HG02840 (cell line): ENCODE measurements around the gene KRTAP5-7.
"Not testable (repeated sequence)": the region's sequence is repeated elsewhere in the genome, so short reads cannot be mapped to it uniquely, and the experiment has no call there.

Experiments used
- ATAC-seq: cut with Tn5 transposase; IDR thresholded peaks from one replicate; pipeline ENCODE4 v1.9.1; 2021; ENCODE audit warnings: mild to moderate bottlenecking, moderate library complexity, moderate number of reproducible peaks; ENCODE audit not compliant: unreplicated experiment, low FRiP score

The KRTAP5-7 gene, protein sequence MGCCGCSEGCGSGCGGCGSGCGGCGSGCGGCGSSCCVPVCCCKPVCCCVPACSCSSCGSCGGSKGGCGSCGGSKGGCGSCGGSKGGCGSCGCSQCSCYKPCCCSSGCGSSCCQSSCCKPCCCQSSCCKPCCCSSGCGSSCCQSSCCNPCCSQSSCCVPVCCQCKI

DNA sequence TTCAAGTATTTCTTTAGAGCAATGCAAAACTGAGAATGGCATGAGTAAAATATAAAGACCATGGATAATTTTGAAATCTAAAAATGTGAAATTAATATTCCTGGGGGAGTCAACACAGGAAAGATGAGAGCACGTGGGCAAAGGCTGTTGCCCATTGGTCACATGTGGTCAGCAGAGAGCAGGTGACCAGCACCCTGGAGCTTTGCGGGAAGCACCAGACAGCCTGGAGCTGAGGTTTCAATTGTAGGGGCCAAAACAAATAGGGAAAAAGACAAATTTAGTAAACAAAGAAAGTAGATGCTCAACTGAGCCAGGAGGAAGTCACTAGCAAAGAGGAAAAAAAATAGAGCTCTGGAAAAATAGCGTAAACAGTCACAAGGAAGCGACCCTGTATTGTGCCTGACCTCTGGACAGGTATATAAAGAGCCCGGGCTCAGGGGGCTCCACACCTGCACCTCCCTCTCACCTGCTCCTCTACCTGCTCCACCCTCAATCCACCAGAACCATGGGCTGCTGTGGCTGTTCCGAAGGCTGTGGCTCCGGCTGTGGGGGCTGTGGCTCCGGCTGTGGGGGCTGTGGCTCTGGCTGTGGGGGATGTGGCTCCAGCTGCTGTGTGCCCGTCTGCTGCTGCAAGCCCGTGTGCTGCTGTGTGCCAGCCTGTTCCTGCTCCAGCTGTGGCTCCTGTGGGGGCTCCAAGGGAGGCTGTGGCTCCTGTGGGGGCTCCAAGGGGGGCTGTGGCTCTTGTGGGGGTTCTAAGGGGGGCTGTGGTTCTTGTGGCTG lies at the start of gene KRTAP5-7:
Gene KRTAP5-7, plus strand, starts transcription at position 472 of the 780 bp plus-strand sequence. Its CDS starts 34 bp downstream, at position 506.
- ATAC-seq: not testable (repeated sequence)

DNA sequence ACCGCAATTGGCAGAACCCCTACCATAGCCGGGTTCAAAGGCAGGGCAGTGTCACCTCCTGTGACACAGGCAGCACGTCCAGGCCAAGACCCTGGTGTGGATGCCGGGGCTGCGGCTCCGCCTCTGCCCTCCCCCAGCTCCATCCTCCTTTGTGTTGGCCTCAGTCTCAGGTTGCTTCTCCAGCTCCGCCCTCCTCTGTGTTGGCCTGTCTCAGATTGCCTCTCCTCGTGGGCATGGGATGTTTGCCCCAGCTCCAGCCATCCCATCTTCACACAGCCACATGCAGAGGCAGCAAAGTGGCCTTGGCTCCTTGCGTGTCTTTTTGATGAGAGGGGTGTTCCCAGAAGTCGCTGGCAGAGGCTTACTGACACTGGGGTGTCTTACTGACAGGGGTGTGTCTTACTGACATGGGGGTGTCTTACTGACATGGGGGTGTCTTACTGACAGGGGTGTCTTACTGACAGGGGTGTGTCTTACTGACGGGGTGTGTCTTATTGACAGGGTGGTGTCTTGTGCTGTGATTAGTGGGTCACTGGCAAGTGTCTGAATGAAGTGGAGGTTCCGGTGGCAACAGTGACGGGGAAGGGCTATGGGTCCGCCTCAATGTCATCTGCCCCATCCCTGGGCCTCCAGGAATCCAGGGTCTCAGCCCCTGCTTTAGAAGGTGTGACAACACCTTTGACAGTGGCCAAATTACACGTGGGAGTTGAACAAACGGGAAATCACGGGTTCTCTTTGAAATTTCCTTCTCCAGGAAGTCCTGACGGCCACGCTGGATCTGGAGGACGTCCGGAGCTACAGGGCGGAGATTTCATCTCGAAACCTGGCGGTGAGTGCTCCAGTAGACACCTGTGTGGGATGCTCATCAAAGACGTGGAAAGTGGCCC lies 49.2 kb upstream of the KRTAP5-7 start:
- no peak for ATAC-seq

DNA sequence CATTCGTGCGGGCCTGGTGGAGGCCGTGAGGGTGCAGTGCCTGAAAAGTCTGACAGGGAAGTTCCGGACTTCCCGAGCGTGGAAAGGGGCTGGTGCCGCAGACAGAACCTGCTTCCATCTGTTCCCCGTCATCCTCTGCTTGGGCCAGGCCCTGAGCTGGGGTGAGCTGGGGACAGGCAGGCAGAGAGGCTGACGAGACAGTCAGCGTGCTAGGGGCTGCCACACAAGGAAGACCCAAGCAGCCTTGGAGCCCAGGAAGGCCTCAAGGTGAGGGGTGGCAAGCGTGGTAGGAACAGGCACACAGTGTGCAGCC lies 48.6 kb upstream of the KRTAP5-7 start:
- no peak for ATAC-seq

DNA sequence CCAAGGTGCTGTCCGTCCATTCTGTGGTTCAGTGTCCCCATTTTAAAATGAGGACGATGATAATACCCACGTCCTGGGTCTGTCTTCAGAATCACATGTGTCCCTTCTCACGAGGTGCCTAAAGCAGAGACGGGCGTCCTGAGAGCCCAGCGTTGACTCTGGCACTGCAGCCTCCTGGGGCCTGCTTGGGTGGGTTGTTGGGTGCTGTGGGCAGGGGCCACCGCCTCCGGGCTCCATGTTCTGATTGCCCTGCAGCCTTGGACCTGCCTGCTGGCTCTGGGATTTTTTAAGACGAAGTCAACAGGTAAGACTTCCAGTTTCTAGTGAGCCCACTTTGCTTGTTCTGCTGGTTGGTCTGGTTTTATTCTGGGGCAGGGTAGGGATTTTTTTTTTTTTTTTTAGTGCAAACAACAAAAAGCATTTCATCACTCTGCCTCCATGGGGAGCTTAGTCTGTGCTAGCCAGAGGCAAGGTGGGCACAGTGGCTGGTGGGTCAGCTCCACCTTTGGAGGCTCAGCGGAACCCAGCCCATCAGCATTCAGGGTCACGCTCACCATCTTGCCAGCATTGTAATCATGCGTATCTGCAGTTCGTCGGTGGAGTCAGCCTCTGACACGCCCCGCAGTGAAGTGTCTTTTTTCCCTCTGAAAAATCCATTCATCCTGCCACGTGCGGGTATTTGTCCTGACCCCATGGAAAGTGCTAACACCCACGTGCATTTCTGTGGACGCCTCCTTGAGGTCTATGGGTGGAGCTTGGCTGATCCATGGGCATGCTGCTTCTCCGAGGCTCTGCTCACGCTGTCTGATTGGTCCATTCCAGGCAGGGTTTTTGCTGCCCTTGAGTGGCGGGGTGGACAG lies 45.7 kb upstream of the KRTAP5-7 start:
- ATAC-seq: no peak

DNA sequence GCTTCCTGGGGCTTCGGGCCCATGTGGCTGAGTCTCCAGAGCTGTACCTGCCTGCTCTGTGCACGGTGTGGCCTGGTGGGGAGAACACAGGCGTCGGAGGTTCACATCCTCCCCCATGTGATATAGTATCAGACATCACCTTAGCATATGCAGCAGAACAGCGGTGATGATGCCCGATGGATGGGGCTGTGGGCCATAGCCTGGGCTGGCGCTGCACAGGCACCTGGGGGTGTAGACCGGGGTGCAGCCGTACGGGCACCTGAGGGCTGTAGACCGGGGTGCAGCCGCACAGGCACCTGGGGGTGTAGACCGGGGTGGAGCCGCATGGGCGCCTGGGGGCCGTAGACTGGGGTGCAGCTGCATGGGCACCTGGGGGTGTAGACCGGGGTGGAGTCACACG lies 44.9 kb upstream of the KRTAP5-7 start:
- ATAC-seq: no peak

DNA sequence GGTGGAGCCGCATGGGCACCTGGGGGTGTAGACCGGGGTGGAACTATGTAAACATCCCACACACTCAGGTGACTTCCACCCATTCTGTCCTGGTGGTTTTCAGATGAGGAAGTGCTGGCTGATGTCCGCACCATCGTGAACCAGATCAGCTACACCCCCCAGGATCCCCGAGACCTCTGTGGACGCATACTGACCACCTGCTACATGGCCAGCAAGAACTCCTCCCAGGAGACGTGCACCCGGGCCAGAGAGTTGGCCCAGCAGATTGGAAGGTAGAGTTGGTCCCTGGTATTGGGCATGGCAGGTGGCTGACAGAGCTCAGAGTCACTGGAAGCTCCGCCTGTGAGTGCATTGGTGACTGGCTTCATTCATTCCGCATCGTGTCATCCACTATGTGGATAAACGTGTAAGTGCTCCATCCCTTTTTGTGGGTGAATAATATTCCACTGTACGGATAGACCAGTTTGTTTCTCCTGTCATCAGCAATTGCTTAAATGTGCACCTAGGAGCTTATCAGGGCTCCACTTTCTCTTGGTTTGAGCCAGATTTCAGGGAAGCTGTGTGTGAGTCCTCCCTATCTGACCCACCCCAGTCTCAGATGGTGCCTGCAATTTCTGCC lies 44.2 kb upstream of the KRTAP5-7 start:
- no peak for ATAC-seq

DNA sequence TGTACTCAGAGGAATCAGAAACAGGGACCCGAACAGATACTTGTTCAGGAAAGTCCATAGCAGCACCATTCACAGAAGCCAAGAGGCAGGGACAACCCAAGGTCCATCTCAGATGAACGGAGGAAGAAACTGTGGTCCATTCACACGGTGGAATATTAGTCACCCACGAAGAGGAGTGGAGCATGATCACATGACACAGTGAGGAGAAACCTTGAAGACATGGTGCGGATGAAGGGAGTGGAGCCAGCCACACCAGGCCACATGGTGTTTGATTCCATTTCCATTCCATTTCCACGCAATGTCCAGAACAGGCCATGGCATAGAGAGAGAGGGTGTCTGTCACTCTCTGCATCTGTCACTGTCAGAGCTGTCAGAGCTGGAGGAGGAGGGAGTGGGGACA lies 43.4 kb upstream of the KRTAP5-7 start:
- ATAC-seq: no peak

DNA sequence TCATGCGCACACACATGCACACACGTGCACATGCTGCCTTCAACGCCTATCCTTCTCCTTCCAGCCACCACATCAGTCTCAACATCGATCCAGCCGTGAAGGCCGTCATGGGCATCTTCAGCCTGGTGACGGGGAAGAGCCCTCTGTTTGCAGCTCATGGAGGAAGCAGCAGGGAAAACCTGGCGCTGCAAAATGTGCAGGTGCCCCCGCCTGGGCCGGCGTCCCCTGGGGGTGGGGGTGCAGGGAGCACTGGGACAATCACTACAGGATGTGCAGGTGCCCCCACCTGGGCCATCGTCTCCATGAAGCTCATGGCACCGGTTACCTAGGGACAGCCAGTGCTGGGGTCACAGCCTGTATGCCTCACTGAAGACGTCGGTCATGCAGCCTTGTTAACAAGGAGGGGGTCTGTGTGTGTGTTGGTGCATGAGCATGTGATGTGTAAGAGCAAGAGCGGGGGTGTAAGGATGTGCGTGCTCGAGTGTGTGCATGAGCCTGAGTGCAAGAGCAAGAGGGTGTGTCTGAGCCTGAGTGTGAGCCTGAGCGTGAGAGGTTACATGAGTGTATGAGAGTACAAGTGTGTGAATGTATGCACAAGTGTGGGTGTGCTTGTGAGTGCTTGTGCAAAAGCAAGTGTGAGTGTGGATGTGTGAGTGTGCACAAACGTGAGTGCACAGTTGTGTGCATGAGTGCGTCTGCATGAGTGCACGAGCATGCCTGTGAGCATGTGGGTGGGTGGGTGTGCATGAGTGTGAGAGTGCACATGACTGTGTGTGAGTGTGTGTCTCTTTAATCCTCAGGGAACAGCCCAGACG lies 42.6 kb upstream of the KRTAP5-7 start:
- no peak for ATAC-seq

DNA sequence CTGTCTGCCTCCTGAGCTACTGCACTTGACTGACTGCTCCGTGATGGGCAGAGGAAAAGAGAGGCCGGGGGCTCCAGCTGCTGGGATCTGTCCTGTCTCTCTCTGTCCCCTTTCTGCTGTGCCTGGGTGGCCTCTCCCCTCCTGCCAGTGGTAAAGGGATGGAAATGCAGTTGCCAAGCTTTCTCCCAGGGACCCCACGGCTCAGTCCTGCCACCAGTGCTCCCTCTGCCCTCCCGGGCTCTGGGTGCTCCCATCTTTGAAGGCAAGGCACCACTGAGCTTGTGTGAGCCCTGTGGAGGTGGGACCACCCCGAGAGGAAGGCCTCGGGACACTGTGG lies 42.0 kb upstream of the KRTAP5-7 start:
- ATAC-seq: no peak

DNA sequence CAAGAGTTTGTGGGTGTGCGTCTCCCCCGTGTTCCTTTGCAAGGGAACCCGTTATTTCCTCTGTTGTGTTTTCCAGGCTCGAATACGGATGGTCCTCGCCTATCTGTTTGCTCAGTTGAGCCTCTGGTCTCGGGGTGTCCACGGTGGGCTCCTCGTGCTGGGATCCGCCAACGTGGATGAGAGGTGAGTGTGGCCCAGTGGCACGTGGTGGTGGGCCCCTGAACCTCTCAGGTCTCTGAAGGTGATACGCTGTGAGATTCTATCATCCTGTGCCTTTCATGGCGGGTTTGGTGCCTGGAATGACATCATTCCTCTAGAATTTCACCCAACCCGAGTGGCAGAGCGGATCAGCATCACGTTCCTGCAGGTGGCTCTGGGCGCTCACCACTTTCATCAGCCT lies 41.6 kb upstream of the KRTAP5-7 start:
- ATAC-seq: no peak

DNA sequence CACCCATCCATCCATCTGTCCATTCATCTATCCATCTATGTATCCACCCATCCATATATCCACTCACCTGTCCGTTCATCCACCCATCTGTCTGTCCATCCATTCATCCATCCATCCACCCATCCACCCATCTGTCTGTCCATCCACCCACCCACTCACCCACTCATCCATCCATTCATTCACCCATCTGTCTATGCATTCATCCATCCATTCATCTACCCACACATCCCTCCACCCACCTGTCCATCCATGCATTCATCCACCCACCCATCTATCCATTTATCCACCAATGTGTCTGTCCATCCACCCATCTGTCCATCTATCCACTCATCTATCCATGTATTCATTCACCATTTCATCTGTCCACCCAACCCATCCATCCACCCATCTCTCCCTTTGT lies 40.7 kb upstream of the KRTAP5-7 start:
- no peak for ATAC-seq

DNA sequence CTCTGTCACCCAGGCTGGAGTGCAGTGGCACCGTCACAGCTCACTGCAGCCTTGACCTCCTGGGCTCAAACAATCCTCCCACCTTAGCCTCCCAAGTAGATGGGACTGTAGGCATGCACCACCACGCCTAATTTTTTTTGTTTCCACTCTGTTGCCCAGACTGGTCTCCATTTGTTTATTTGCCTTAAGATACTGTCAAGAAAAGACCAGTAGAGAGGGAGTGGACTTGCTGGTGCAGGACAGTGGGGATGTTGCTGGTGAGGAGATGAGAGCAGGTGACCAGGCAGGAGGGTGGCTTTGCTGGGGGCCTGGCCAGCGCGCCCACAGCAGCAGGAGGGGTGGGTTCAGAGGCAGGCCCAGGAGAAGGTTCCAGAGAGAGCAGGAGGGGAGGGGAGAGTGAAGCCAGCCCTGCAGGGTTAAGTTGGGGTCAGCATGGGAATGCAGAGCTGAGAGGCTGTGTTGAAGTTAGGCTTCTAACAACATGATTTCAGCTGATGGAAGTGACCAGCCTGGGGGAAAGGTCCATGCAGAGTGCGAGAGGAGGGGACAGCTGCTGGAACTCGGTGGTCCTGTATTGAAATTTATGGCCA lies 38.3 kb upstream of the KRTAP5-7 start:
- no peak for ATAC-seq

DNA sequence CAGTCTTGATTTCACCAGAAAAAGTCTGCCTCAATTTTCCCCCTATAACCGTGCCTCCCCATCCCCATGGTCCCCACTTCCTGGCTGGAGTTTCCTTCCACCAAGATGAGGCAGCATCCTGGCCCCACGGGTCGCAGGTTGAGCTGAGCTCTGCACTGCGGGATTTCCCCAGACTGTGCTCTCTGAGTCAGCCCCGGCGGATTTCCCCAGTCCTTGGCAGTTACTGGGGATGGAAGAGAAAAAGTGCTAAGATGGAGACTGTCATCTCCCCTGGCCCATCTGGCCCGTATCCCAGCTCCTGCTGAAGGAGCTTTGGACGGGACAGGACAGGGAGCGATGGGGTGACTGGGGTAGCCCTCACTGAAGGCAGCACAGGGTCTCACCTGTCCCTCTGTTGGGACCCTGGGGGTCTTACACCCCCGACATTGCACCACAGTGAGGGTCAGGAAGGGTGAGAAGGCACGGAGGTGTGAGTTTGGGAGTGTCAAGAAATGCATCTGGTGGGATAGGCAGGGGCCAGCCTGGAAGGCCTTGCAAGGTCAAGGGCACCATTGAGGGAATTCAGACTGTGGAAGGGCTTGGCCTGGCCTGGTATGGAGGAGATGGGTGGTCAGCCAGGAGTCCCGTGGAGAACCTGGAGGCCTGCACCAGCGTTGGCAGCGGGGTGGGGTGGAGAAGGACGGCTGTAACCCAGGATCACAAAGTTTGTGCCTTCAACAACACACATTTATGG lies 37.6 kb upstream of the KRTAP5-7 start:
- no peak for ATAC-seq

DNA sequence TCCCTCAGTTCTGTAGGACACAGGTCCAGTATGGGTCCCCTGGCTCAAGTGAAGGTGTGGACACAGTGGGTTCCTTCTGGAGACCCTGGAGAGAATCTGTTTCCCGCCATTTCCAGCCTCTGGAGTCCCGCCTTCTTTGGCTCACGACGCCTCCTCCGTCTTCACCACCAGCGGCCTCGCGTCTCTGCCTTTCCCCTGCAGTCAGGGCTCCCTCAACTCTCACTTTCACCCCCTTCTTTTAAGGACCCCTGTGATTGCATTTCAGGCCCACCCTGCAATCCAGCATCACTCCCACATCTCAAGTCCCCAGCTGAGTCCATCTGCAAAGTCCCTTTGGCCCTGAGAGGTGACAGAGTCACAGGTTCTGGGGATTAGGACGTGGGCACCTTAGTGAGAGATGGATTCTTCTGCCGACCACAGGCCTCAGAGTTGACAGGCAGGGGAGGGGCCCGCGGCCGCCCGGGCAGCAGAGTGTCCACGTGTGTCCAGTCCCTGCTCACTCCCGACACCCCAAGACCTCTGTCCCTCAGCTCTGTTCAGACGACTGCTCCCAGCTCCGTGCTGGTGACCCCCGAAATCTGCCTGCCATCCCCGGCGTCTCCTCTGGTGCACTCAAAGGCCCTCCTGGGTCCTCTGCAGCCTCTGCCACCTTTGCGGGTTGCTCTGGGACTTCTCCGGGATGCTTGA lies 36.9 kb upstream of the KRTAP5-7 start:
- ATAC-seq: no peak

DNA sequence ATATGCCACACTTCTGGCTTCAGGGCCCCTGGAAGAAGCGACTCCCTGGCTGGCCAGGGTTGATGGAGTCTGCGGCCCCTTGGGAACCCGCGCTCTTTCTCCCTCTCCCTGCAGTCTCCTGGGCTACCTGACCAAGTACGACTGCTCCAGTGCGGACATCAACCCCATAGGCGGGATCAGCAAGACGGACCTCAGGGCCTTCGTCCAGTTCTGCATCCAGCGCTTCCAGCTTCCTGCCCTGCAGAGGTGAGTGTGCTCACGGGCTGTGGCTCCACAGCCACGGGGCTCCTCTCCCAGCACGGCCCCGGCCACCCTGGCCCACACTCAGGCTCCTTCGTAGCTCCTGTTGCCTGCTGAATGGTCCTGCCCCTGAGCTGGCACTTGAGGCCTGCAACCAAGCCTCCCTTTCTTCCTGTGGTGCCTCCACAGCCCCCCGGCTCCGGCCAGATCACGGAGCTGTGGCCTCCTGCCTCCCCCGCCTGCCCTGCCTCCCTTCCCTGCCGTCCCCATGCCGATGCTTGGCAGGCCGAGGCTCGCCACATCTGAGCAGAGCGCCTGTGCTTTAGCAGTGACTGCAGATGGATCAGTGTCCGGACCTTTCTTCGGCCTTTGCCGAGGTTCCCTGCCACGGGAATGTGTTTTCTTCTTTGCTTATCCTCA lies 36.2 kb upstream of the KRTAP5-7 start:
- no peak for ATAC-seq

DNA sequence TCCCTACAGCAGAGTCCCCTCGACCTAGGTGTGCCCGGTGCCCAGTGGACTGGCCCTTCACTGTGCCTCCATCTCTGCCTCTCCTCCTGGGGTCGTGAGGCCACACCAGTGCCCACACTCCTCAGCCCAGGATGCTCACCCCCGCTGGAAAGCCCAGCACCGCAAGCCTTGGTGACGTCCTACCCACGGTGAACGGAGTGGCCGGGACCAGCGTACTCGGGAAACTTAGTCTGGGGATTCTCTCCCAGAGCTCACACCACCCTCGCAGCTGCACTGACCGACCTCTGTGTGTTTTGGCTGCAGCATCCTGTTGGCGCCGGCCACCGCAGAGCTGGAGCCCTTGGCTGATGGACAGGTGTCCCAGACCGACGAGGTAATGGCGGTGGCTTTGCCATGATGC lies 35.5 kb upstream of the KRTAP5-7 start:
- no peak for ATAC-seq

DNA sequence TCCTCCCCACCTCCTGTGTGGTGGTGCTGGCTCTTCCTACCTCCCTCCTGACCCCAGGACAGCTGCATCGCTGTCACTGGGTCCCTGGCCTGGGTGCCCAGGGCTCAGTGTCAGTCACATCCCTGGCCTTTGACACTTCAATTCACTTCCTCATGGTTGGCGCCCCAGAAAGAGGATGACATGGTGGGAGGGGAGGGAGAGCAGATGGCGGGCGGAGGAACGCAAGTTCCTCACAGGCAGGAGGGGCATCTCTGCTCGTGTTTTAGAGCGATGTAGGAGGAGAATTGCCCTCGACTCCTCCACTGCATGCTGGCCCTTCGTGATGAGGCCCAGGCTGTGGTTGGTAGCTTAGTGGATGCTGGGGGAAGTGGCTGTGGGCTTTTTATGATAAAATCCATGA lies 35.1 kb upstream of the KRTAP5-7 start:
- no peak for ATAC-seq
